DLD1 (cell line): ENCODE measurements around the gene HBM.
"Not testable (repeated sequence)": the region's sequence is repeated elsewhere in the genome, so short reads cannot be mapped to it uniquely, and the experiment has no call there.

Experiments
- in situ Hi-C: cut with HindIII; loops from 2 replicates; pipeline ENCODE4 v1.10.0; 2017; ENCODE audit warnings: low sequenced_read_pairs

HBM gene

DNA sequence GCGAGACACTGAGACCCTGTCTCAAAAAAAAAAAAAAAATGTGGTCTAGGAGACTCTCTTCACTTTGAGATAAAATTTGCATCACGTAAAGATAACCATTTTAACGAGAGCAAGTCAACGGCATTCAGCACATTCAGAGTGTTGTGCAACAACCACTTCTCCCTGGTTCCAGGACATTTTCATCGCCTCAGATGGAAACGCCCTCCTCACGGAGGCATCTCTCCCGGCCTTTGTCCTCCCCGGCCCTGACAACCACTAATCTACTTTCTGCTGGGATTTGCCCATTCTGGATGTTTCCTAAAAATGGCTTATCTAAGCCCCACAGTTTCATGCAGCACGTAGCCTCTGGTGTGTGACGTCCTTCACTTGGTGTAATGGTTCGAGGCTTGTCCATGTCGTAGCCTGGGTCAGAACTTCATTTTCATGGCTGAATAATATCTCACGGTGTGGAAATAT, 21.0 kb upstream of the HBM start:
- in situ Hi-C loops = no loop called here

DNA sequence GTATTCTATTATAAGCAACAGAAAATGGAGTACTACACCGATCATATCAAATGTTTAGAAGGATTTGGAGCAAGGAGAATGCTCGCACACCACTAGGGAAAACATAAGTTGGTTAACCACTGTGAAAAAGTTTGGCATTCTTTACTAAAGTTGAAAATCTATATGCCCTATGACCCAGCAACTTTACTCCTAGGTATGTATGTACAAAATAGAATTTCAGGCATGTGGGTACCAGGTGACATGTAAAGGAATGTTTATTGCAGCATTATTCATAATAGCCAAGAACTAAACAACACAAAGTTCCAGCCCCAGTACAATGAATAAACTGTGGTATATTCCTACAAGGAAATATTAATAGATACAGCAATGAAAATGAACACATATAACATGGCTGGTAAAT, 19.1 kb upstream of the HBM start:
- in situ Hi-C loops = no loop called here

- in situ Hi-C loops = no loop called here
Measured at GRCh38 chr16:149024-149660, 16.6 kb upstream of the HBM start.

GRCh38 chr16:152141-153128, 13.3 kb upstream of the HBM start, which contains the start of gene HBZ:
Gene HBZ (plus strand): TSS chr16:152644. CDS start chr16:152910, 266 bp downstream.
- in situ Hi-C loops = no loop called here

DNA sequence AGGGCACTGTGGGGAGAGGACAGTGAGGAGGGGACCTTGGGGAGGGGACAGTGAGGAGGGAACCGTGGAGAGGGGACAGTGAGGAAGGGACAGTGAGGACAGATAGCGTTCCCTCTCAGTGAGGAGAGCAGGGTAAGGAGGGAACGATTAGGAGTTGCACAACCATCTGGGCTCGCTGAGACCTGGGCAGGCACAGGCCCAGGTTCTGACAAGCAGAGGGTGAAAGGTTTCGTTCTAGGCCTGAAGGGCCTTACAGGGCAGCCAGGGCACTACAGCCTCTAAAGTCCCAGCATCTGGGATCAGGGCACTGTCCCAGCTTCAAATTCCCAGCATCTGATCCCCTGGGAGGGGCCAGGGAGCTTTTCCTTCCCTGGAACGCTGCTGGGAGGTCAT, 12.7 kb upstream of the HBM start:
- in situ Hi-C loops = not testable (repeated sequence)

- in situ Hi-C loops = not testable (repeated sequence)
Measured at GRCh38 chr16:153550-154216, 12.1 kb upstream of the HBM start.

DNA sequence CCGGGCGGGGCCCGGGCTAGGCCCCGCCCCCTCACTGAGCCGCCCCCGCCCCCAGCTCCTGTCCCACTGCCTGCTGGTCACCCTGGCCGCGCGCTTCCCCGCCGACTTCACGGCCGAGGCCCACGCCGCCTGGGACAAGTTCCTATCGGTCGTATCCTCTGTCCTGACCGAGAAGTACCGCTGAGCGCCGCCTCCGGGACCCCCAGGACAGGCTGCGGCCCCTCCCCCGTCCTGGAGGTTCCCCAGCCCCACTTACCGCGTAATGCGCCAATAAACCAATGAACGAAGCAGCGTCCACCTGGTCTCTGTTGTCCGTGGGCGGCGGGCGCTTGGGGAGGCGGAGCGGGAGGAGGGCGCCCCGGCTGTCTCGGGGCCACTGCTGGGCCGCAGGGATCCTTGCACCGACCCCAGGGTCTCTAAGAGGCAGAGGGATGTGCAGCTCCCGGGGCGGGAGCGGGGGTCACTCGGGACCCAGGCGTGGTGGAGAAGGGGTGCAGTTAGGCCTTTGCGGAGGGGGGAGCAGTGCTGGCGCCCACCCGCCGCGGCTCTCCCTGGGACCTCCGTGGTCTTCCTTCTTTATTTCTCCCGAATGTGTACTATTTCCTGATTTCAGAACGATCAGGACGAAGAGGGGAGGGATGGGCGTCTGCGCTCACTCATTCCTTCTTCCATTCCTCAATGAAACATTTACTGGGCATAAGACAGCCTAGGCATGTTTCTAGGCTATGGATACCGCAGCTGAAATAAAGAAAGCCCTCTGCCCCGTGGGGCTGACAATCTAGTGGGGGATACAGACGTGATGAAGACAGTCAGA, 11.4 kb upstream of the HBM start:
- in situ Hi-C loops = no loop called here

GRCh38 chr16:155031-155398, 10.8 kb upstream of the HBM start:
- in situ Hi-C loops = no loop called here

GRCh38 chr16:159136-159849, 6.5 kb upstream of the HBM start:
- in situ Hi-C loops = no loop called here

GRCh38 chr16:160242-160641, 5.5 kb upstream of the HBM start:
- in situ Hi-C loops = not testable (repeated sequence)

DNA sequence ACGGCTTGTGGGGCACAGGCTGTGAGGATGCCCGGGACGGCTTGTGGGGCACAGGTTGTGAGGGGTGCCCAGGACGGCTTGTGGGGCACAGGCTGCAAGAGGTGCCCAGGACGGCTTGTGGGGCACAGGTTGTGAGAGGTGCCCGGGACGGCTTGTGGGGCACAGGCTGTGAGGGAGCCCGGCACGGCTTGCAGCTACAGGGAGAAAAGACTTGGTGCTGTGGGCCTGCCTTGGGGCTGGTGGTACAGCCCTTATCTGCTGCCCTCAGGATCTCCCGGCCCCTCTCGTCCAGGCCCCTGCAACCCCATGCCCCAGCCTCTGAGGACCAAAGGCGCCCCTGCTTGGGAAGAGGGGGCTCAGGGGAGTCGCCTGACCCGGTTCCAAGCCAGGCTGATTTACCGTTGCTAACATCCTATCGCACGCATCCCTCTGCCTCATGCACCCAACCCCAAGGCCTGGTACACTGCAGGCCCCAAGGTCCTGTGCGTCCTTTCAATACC, 5.0 kb upstream of the HBM start:
- in situ Hi-C loops = no loop called here

- in situ Hi-C loops = no loop called here
Measured at GRCh38 chr16:162271-162991, 3.3 kb upstream of the HBM start.

DNA sequence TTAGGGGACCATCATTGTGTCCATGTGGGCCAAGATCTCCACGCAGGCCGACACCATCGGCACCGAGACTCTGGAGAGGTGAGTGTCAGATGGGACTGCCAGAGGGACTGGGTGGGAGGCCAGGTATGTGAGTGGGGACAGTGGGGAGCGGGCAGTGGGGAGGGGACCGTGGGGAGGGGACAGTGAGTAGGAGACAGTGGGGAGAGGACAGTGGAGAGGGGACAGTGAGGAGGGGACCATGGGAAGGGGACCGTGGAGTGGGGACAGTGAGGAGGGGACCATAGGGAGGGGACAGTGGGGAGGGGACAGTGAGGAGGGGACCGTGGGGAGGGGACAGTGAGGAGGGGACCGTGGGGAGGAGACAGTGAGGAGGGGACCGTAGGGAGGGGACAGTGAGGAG, 2.6 kb upstream of the HBM start:
- in situ Hi-C loops = not testable (repeated sequence)

GRCh38 chr16:163696-164095, 2.1 kb upstream of the HBM start:
- in situ Hi-C loops = not testable (repeated sequence)

DNA sequence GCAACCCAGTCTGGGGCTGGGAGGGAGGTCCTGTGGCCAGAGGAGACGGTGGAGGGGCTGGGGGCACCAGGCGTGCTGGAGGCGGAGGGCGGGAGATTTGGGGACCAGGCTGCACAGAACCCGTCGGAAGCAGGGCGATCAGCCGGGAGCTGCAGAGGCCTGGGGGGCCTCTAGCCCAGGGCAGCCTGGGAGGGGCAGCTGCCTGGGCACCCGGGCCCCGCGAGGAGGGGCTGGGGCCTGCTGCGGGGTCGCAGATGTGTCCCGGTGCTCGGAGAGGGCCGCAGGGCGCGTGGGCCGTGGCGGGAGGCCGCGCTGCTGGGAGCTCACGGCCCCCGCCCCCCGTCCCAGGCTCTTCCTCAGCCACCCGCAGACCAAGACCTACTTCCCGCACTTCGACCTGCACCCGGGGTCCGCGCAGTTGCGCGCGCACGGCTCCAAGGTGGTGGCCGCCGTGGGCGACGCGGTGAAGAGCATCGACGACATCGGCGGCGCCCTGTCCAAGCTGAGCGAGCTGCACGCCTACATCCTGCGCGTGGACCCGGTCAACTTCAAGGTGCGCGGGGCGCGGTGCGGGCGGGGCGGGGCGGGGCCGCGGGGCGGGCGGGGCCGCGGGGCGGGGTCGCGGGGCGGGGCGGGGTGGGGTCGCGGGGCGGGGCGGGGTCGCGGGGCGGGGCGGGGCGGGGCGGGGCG, 1.5 kb upstream of the HBM start:
- in situ Hi-C loops = not testable (repeated sequence)

DNA sequence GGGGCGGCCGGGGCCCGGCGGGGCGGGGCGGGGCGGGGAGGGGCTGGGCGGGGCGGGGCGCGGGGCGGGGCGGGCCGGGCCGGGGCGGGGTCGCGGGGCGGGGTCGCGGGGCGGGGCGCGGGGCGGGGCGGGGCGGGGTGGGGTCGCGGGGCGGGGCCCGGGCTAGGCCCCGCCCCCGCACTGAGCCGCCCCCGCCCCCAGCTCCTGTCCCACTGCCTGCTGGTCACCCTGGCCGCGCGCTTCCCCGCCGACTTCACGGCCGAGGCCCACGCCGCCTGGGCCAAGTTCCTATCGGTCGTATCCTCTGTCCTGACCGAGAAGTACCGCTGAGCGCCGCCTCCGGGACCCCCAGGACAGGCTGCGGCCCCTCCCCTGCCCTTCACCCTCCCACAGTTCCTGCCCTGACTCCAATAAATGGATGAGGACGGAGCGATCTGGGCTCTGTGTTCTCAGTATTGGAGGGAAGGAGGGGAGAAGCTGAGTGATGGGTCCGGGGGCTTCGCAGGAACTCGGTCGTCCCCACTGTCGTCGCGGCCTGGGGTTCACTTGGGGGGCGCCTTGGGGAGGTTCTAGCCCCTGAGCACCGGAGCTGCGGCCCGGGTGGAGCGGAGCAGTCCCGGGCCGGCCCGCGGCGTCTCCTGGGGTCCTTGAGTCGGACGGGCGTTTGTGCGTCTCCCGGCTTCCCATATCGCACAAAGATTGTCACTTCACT, 795 bp upstream of the HBM start:
- in situ Hi-C loops = no loop called here

GRCh38 chr16:166375-167121, 770 bp downstream of the HBM start:
- in situ Hi-C loops = no loop called here
